Measurements from ENCODE around the gene C3AR1.

- TF ChIP-seq YY1 (IDR thresholded peaks at IDR 0.05) = no peak
- TF ChIP-seq CTCF (IDR thresholded peaks at IDR 0.05; ENCODE audit: low read depth, low read length, missing input control) = no peak
- no peak for TF ChIP-seq FOXA2 (IDR thresholded peaks at IDR 0.05)
- no peak for TF ChIP-seq JUND (IDR thresholded peaks at IDR 0.05)
- TF ChIP-seq FOXA1 (IDR thresholded peaks at IDR 0.05) = no peak
- no peak for TF ChIP-seq EGR1 (IDR thresholded peaks at IDR 0.05; ENCODE audit: low read depth in 2 of 2)
- TF ChIP-seq GABPA (IDR thresholded peaks at IDR 0.05 in 1 of 2, conservative IDR thresholded peaks at IDR 0.05 in 1 of 2) = no peak
- no peak for TF ChIP-seq MAX (IDR thresholded peaks at IDR 0.05)
- no peak for TF ChIP-seq TAF1 (conservative IDR thresholded peaks at IDR 0.05)
- TF ChIP-seq RXRA (IDR thresholded peaks at IDR 0.05) = no peak
- no peak for TF ChIP-seq REST (IDR thresholded peaks at IDR 0.05)
- no peak for TF ChIP-seq ZBTB33 (IDR thresholded peaks at IDR 0.05)
- TF ChIP-seq SP1 (IDR thresholded peaks at IDR 0.05) = no peak
- no peak for TF ChIP-seq HNF4A (conservative IDR thresholded peaks at IDR 0.05)
Measured at GRCh38 chr12:8030189-8030588, 36.0 kb downstream of the C3AR1 start.

All from liver (tissue), 3 donors.